GM18861 (cell line): Measurements from ENCODE around the gene GRIK5.

Experiments
- ATAC-seq: cut with Tn5 transposase; IDR thresholded peaks from one replicate; pipeline ENCODE4 v1.9.1; 2021; ENCODE audit not compliant: unreplicated experiment

GRIK5 gene

GRCh38 chr19:42078538-42079275, 8.7 kb upstream of the GRIK5 start:
- ATAC-seq: no peak

DNA sequence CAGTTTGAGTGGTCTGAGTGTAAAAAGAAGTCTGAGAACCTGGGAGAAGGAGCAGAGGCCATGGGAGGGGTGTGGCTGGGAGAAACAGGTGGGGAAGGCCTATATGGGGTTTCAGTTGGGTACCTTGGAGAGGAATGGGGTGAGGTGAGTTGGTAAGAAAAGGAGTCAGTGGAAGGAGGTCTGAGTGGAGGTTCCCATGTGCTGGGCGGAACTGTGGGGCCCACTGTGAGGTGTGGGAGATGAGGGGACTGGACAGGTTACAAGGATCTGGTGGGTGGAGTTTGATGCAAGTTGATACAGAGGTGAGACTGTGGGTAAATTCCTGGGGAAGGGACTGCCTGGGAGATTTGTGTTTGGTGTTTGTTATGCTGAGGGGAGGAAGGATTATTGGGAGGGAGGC, 8.1 kb upstream of the GRIK5 start:
- no peak for ATAC-seq

DNA sequence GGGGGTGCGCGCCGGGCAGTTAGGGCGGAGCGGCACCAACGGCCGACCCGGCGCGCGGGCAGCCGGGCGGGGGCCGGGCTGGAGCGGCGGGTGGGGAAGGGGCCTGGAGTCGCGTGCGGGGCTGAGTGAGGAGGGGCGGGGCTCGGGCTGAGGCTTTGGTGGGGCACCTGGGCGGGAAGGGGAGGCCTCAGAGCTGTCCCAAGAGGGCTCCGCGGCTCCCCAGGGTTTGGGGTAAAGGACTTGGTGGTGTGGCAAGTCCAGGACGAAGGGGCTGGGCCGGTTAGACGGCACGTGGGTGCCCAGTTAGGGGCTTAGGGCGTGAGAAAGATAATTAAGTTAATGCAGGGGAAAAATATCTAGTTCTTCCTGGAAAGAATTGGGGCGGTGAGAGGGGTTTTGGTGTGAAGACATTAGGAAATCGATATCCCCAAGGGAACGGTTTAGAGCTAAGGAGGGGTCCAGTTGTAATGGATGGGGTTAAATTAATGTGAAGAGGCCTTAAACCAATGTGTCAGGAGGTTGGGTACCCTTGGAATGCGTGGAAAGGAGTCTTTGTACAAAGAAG, 6.5 kb upstream of the GRIK5 start:
- ATAC-seq: no peak

GRCh38 chr19:42075616-42076379, 5.8 kb upstream of the GRIK5 start, which contains the start of gene ZNF574:
ZNF574 (plus strand) TSS chr19:42076166; CDS start chr19:42078607, 2,441 bp downstream.
- ATAC-seq: peak; percentile 89

DNA sequence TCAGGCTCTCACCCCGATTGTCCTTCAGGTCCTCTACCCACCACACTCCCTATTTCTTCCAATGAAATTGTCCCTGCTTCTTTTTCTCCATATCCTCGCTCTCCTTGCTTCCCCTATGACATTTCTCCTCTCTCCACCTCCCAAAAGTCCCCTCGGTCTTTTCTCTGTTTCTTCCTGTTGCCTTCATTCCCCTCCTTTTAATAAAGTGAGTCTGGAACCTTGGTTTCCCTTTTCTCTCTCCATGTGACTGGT, 5.3 kb upstream of the GRIK5 start:
- no peak for ATAC-seq

- ATAC-seq: no peak
These were observed 4.7 kb upstream of the GRIK5 start for GRCh38 chr19:42074513-42075363.

DNA sequence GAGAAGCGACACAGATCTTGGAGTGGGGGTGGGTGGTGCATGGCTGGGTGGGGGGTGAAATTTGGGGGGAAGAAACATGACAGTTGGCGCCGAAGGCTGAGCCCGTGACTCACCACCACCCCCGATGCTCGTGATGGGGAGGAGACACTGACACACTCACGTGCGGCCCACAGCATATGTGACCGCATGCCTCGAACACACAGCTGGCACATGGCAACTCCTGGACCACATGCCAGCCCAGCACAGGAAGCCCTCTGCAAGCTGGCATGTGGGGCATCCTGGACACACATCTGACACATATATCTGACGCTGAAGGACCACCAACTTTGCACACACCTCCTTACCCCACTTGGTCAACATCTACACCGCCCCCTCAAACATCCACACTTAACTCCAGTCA, 1.2 kb upstream of the GRIK5 start:
- no peak for ATAC-seq

DNA sequence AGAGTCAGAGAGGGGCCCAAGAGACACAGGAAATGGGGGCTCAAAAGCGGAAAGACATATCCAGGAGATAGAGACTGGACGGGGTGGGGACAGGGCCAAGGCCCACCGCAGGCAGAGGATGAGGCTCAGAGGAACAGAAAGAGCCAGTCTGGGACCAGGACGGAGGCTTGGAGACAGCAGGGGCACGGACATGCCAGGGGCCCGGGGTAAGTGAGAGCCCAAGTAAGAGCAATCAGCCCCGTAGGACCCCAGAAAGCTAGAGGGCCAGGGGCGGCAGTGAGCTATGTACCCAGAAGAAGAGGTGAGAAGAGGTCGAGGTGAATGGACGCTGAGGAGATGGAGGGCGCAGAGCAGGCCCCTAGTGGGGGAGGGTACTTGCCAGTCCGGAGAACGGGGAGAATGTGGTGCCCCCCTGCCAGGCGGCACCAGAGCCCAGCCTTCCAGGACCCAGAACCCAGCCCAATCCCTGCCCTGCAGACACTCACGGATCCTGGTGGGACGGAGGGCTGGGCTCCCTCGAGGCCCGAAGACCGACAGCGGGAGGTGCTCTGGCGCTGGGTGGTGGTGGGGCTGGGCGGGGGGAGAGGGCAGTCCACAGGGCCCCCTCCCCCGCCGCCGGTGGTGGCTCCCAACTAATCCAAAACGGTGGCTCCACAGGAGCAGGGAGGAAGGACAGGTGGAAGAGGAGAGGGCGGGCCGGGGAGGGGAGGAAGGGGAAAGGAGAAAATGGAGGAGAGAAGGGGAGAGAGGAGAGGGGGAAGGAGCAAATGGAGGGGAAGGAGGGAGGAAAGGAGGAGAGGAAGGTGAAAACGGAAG, 1.0 kb downstream of the GRIK5 start:
- no peak for ATAC-seq

- no peak for ATAC-seq
These were observed 1.6 kb downstream of the GRIK5 start for GRCh38 chr19:42068361-42068755.

DNA sequence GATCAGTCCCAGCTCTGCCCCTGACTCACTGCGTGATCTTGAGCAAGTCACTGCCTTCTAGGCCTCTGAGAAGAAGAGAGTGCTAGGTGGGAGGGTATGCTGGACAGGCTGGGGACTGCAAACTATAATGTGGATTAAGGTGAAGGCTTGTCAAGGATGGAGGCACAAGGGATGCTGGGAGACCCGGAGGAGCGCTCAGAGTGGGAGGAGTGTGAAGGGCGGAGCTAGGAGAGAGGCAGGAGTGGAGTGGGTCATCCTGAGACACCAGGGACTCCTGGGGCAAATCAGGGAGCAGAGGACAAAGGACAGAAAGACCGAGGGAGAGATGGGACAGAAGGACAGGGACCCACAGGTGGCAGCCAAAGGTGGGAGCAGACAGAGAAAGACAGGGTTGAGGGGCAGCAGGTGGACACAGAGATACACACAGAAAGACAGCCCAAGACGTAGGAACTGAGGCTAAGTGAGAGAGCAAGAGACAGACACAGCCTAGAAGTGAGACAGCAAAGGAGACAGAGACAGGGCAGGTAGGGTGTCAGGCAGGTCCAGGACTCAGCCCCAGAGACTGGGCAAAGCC, 2.6 kb downstream of the GRIK5 start:
- ATAC-seq: no peak

GRCh38 chr19:42066075-42066754, 3.8 kb downstream of the GRIK5 start:
- ATAC-seq: no peak

DNA sequence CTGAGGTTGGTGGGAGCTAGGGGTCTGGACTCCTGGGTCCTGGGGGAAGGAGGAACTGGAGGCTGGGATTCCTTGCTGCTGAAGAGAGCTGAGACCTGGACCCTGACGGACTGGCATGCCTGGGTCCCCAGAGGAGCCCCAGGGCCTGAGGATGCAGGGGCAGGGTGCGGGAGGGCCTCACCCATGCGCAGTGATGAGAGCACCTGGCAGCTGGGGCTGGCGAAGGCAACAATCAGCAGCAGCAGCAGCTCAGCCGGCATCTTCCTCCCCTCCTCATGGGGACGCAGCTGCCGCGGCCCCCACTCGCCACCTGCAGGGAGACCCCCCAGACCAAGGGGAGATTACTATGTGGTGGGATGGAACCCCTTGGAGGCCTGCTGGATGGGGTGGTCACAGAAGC, 4.5 kb downstream of the GRIK5 start:
- no peak for ATAC-seq

DNA sequence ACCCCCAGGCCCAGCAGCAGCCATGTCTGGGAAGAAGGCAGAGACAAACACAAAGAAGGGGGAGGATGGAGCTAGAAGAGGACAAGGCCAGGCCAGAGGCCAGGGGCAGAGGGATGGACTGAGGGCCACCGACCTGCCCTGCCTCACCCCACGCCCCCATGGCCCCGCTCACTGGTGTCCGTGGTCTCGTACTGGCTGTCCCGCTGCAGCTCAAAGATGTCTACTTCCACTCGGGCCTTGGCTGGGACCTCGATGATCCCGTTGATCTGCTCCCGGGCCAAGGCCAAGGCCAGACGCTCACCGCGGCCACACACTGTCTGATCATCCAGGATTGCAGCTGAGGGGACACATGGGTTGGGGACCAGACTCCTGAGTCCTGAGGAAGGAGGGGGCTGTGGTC, 5.0 kb downstream of the GRIK5 start:
- ATAC-seq: no peak

DNA sequence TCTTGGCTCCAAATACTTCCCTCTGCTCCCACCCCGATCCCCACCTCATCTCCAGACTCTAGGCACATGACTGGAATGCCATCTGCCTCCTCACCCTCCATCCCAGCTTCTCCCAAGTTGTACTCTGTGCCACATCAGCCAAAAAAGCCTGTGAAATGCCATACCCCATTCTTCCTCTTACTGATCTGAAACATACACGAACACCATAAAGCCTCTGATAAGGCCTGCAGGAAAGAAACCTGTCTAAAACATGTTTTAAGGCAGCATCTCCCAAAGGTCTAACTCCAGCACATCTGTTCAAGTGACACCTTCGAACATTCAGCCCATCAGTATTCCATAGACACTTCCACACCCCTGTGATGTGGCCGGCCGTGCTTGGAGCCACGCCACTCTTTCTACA, 5.6 kb downstream of the GRIK5 start:
- no peak for ATAC-seq

DNA sequence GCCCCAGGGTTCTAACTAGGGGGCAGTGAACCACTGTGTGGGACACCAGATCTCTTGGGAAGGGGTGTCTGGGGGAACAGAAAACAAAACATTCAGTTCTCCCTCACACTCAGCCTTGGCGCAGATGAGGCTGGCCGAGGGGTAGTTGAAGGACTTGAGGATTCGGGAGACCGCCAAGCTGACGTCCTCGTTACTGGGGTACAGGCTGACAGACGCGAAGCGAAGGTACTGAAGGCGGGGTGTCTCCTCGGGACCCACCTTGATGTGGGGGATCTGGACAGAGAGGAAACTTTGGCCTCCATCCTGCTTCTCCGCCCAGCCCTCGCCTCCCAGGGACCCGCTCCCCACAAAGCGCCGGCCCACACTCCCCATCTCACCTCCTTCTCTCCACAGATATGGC, 7.6 kb downstream of the GRIK5 start:
- no peak for ATAC-seq

DNA sequence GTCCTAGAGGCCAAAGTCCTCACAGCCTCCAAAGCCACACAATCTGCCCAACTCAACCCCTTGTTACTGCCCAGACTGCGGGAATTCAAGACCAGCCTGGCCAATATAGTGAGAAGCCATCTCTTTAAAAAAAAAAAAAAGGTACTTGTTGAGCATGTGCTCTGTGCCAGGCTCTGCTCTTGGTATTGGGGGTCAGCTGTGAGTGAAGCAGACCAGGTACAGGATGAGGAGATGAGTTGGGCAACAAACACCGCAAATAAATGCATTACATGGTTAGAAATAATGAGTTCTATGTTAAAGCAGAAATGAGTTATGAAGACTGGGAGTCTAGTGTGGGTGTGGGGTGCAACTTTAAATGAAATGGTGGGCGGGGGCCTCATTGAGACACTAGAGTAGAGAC, 9.9 kb downstream of the GRIK5 start:
- ATAC-seq: no peak

- no peak for ATAC-seq
These were observed 10.8 kb downstream of the GRIK5 start for GRCh38 chr19:42059196-42059595.

- ATAC-seq: no peak
These were observed 12.2 kb downstream of the GRIK5 start for GRCh38 chr19:42057846-42058245.

DNA sequence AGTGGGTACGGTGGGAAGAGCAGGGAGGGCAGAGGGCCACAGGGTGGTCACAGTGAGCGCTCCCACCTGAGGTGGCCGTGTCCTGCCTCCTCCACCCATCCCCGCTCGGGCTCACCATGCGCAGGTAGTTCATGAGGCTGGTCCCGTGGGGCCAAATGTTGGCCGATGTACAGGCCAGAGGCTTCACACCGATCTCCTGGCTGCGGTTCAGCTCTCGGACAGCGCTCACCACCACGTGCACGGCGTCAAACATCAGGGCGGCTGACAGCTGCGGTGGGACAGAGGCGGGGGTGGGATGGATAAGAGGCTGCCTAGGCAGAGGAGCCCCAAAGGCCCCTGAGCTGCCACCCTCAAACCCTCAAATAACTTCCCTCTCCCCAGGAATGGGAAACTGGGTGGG, 15.8 kb downstream of the GRIK5 start:
- ATAC-seq: no peak
